NCI-H1694 treated with DMSO at 0.1 percent for 48 hours (cell line): ENCODE results near the gene CNDP2.
"Not testable (repeated sequence)": the region's sequence is repeated elsewhere in the genome, so short reads cannot be mapped to it uniquely, and the experiment has no call there.

Source experiments
- DNase-seq: peaks from one replicate; lab custom pipeline; 2025; lab: John Stamatoyannopoulos, UW

CNDP2 gene

GRCh38 chr18:74539289-74539688, 43.1 kb downstream of the CNDP2 start:
- DNase-seq, result no peak

- DNase-seq, result no peak
Observed at GRCh38 chr18:74540652-74541421, 44.7 kb downstream of the CNDP2 start.

- no peak for DNase-seq
Observed at GRCh38 chr18:74541703-74542555, 45.8 kb downstream of the CNDP2 start.

GRCh38 chr18:74544898-74545297, 48.7 kb downstream of the CNDP2 start:
- DNase-seq, result no peak

GRCh38 chr18:74546007-74546406, 49.8 kb downstream of the CNDP2 start:
- DNase-seq, result no peak

- DNase-seq, result no peak
Observed at GRCh38 chr18:74546751-74547530, 50.8 kb downstream of the CNDP2 start.

- DNase-seq, result no peak
Observed at GRCh38 chr18:74547860-74548259, 51.7 kb downstream of the CNDP2 start.

- DNase-seq, result no peak
Observed at GRCh38 chr18:74549591-74550104, 53.5 kb downstream of the CNDP2 start.

GRCh38 chr18:74550886-74551285, 54.7 kb downstream of the CNDP2 start:
- DNase-seq, result no peak

GRCh38 chr18:74551452-74551851, 55.3 kb downstream of the CNDP2 start:
- no peak for DNase-seq

- peak; percentile 46 for DNase-seq
Observed at GRCh38 chr18:74551936-74552555, 55.9 kb downstream of the CNDP2 start.

- no peak for DNase-seq
Observed at GRCh38 chr18:74556126-74556525, 60.0 kb downstream of the CNDP2 start.

GRCh38 chr18:74558096-74558495, 61.9 kb downstream of the CNDP2 start:
- no peak for DNase-seq

- no peak for DNase-seq
Observed at GRCh38 chr18:74562131-74562730, 66.1 kb downstream of the CNDP2 start.

- DNase-seq, result no peak
Observed at GRCh38 chr18:74562775-74563174, 66.6 kb downstream of the CNDP2 start.

- no peak for DNase-seq
Observed at GRCh38 chr18:74563999-74564398, 67.8 kb downstream of the CNDP2 start.

- not testable (repeated sequence) for DNase-seq
Observed at GRCh38 chr18:74565164-74565563, 69.0 kb downstream of the CNDP2 start.

GRCh38 chr18:74565993-74566392, 69.8 kb downstream of the CNDP2 start:
- DNase-seq, result not testable (repeated sequence)

GRCh38 chr18:74567822-74568221, 71.7 kb downstream of the CNDP2 start:
- DNase-seq, result no peak

GRCh38 chr18:74569401-74569800, 73.2 kb downstream of the CNDP2 start:
- no peak for DNase-seq

GRCh38 chr18:74570266-74570665, 74.1 kb downstream of the CNDP2 start:
- no peak for DNase-seq
